ENCODE results near the gene CYP19A1. TPM values are rescaled to one million over a fixed set of nuclear protein-coding genes. Genes with fewer than 3 reads are reported as not detected.

CYP19A1 gene
- polyA plus RNA-seq, 1 of the 3 experiments (the other 2 are of a cell fraction) = 0.03 TPM

GRCh38 chr15:51349156-51349844 lies 10.9 kb upstream of the CYP19A1 start:
- no peaks in the 10 kb centered on the region for H3K9me3 ChIP-seq
- H3K4me3 ChIP-seq (ENCODE audit: low read depth in 2 of 2, low read length in 1 of 2) = no peak overlapping the region
- H3K4me2 ChIP-seq = no peak overlapping the region
- no peak overlapping the region for H3K27ac ChIP-seq (ENCODE audit: low read depth in 2 of 2, low read length in 1 of 2)
- no peak for TF ChIP-seq GATA2 (CRISPR knock-in tag; IDR thresholded peaks at IDR 0.05)
- TF ChIP-seq IRF3 (IDR thresholded peaks at IDR 0.05; ENCODE audit: low read depth, low read length) = no peak
- TF ChIP-seq CHD2 (IDR thresholded peaks at IDR 0.05; ENCODE audit: low read length, partially characterized antibody) = no peak
- no peak for TF ChIP-seq RXRA (IDR thresholded peaks at IDR 0.05; ENCODE audit: borderline replicate concordance, low read depth)
- no peak for TF ChIP-seq TCF12 (IDR thresholded peaks at IDR 0.05)
- TF ChIP-seq TEAD4 (IDR thresholded peaks at IDR 0.05; ENCODE audit: borderline replicate concordance, insufficient read depth) = no peak
- TF ChIP-seq TAF1 (IDR thresholded peaks at IDR 0.05; ENCODE audit: borderline replicate concordance, low read depth, low read length) = no peak
- no peak for TF ChIP-seq NRF1 (IDR thresholded peaks at IDR 0.05; ENCODE audit: low read depth, low read length)
- TF ChIP-seq POLR2AphosphoS5 (IDR thresholded peaks at IDR 0.05; ENCODE audit: low read depth, low read length) = no peak
- TF ChIP-seq REST (IDR thresholded peaks at IDR 0.05; ENCODE audit: low read depth, low read length) = no peak
- no peaks in the 10 kb centered on the region; the same call in 1 of the 2 replicates for H3K27me3 ChIP-seq (ENCODE audit: insufficient read depth)
- H3K79me2 ChIP-seq (ENCODE audit: insufficient read depth) = no peaks in the 10 kb centered on the region
- 42% methylated on average over 4 of the region's 4 CpGs for WGBS (ENCODE audit: low lambda C conversion rate)
- no peak for DNase-seq
- no peaks in the 10 kb centered on the region for H3K36me3 ChIP-seq (replicated peaks in 1 of 2; ENCODE audit: control insufficient read depth in 1 of 2, insufficient read depth in 2 of 2, low read length in 1 of 2)
- no peaks in the 10 kb centered on the region for H3K9me2 ChIP-seq
- ChIA-PET POLR2A (no interaction called here), CTCF (interaction anchor here (0.8 to 3.4 kb wide), 5 partner anchors 32 to 186 kb away, joined by 3 to 11 read pairs (median 3); no protein-coding TSS in a partner anchor)
- no peaks in the 10 kb centered on the region for H3F3A ChIP-seq (replicated peaks; ENCODE audit: insufficient read depth)
- H3K4me1 ChIP-seq (ENCODE audit: control insufficient read depth in 1 of 2, insufficient read depth in 2 of 2, low read depth in 1 of 2, low read length in 1 of 2) = no peaks in the 10 kb centered on the region
- no peak overlapping the region for H2AFZ ChIP-seq (ENCODE audit: low read depth)
- no peaks in the 10 kb centered on the region for H4K20me1 ChIP-seq (ENCODE audit: insufficient read depth)
- no peak overlapping the region for H3K9ac ChIP-seq

- ChIA-PET CTCF (interaction anchor here (0.9 to 3.4 kb wide), 3 partner anchors 33 to 186 kb away, joined by 3 to 11 read pairs (median 6); no protein-coding TSS in a partner anchor), POLR2A (no interaction called here)
- 71% methylated on average over 5 of the region's 5 CpGs for WGBS (ENCODE audit: low lambda C conversion rate)
- Histone ChIP-seq H3K9ac (no peak overlapping the region), H3K9me3 (no peaks in the 10 kb centered on the region), H3K27me3 (ENCODE audit: insufficient read depth) (no peaks in the 10 kb centered on the region; the same call in 1 of the 2 replicates), H3K4me3 (ENCODE audit: low read depth in 2 of 2, low read length in 1 of 2) (no peak overlapping the region), H3K27ac (ENCODE audit: low read depth in 2 of 2, low read length in 1 of 2) (no peak overlapping the region), H3K79me2 (ENCODE audit: insufficient read depth) (no peaks in the 10 kb centered on the region), H4K20me1 (ENCODE audit: insufficient read depth) (no peaks in the 10 kb centered on the region), H3K4me1 (ENCODE audit: control insufficient read depth in 1 of 2, insufficient read depth in 2 of 2, low read depth in 1 of 2, low read length in 1 of 2) (no peaks in the 10 kb centered on the region), H3K36me3 (replicated peaks in 1 of 2; ENCODE audit: control insufficient read depth in 1 of 2, insufficient read depth in 2 of 2, low read length in 1 of 2) (no peaks in the 10 kb centered on the region), H3K9me2 (no peaks in the 10 kb centered on the region), H2AFZ (ENCODE audit: low read depth) (no peak overlapping the region), H3F3A (replicated peaks; ENCODE audit: insufficient read depth) (no peaks in the 10 kb centered on the region), H3K4me2 (no peak overlapping the region)
- no peak for DNase-seq
- no peak for TF ChIP-seq REST (IDR thresholded peaks at IDR 0.05; ENCODE audit: low read depth, low read length)
- TF ChIP-seq RCOR1 (IDR thresholded peaks at IDR 0.05; ENCODE audit: low read length) = no peak
- TF ChIP-seq TEAD4 (IDR thresholded peaks at IDR 0.05; ENCODE audit: borderline replicate concordance, insufficient read depth) = no peak
- no peak for TF ChIP-seq TCF12 (IDR thresholded peaks at IDR 0.05)
- no peak for TF ChIP-seq RAD21 (IDR thresholded peaks at IDR 0.05; ENCODE audit: low read length)
- TF ChIP-seq ZBTB33 (IDR thresholded peaks at IDR 0.05; ENCODE audit: borderline replicate concordance, low read depth) = no peak
- TF ChIP-seq GABPA (IDR thresholded peaks at IDR 0.05; ENCODE audit: low read depth) = no peak
- no peak for TF ChIP-seq TAF1 (IDR thresholded peaks at IDR 0.05; ENCODE audit: borderline replicate concordance, low read depth, low read length)
- TF ChIP-seq SMC3 (IDR thresholded peaks at IDR 0.05; ENCODE audit: low read depth, low read length) = no peak
- no peak for TF ChIP-seq NRF1 (IDR thresholded peaks at IDR 0.05; ENCODE audit: low read depth, low read length)
Measured at GRCh38 chr15:51348688-51349087, 10.3 kb upstream of the CYP19A1 start.

Measured in SK-N-SH (cell line).